Measurements from ENCODE around the gene ARL4D.
A peak's percentile ranks its signal among the peaks of the same experiment; 100 is the strongest.
"Not testable (repeated sequence)": the region's sequence is repeated elsewhere in the genome, so short reads cannot be mapped to it uniquely, and the experiment has no call there.

Gene ARL4D

GRCh38 chr17:43396491-43397060 is 2.2 kb upstream of the ARL4D start:
- DNase-seq = no peak

- DNase-seq = no peak
These were observed 1.1 kb downstream of the ARL4D start for GRCh38 chr17:43399839-43400328.

- peak; percentile 70 for DNase-seq
These were observed 2.3 kb downstream of the ARL4D start for GRCh38 chr17:43400943-43401717.

DNA sequence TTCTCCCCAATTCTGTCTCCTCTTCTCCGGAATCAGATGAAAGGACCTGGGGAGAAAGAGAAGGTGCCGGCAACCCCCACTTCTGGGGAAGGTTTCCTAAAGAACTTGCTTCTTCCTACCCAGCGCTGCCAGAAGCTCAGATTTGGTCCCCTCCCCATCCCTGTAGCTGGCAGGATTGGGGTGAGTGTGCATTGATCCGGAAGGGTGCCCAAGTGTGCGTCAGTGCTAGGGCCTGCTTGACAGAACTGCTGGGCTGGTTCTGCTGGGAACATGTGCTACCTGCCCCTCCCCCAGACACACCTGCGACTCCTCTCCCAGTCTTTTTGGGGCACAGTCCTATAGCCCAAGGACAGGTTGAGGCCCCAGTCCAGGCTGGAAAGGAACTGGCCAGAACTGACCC is 3.3 kb downstream of the ARL4D start:
- DNase-seq = no peak

- DNase-seq = no peak
These were observed 3.8 kb downstream of the ARL4D start for GRCh38 chr17:43402567-43402966.

- DNase-seq = no peak
These were observed 5.1 kb downstream of the ARL4D start for GRCh38 chr17:43403846-43404245.

DNA sequence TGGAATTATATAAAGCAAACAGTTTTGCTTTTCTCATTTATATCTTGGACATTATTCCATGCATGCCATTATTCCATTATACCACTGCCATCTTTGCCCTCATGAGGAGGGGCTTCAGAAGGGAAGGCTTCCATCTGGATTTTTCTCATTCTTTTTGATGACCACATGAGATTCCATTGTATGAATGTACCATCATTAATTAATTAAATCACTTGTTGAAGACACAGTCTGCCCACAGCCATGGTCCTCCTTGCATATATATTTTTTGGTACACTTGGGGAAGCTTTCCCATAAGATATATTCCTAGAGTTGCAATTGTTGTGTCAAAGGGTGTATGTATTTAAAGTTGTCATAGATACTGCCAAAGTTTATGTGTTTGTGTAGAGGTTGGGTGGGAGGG is 7.1 kb downstream of the ARL4D start:
- DNase-seq = peak; percentile 69

DNA sequence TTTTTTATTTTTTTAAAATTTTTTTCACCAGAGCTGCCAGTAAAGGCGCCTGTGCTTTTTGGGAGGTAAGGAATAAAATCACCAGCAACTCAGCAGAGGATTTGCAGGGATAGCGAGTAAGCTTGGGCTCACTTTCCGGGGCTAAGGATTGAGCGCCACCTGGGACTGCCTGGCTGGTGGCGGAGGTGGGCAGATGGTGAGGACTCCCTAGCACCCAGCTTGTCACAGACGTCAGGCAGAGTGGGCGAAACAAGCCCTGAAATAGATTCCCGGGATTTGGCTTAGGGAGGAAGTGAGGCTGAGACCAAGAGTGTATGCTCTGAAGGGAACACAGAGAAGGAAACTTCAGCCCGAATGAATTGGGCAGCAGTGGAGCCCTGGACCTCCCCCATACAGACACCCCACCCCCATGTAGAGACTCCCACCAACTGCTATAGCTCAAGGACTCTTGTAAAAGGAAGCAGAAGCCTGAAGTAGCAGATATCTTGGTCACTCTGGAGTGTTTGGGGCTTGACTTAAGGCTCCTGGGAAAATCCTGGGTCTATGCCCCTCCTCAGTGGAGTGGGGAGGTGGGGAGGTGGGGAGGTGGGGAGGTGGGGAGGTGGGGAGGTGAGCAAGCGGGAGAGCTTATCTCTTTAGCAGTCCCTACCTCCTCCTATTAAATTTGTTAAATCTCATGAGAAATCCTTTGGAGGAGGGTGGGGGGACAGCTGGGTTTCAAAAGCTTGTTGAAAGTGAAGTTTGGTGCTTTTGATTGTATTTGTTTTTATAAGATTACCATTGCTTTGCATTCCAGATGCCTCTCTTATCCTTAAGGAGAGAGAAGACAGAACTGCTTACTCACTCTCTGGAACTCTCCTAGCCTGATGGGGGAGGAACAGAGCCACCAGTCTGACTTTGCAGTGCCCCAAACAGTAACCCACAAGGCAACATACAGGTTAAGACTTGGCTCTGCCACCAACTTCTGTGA is 8.2 kb downstream of the ARL4D start:
- peak; percentile 77 for DNase-seq

DNA sequence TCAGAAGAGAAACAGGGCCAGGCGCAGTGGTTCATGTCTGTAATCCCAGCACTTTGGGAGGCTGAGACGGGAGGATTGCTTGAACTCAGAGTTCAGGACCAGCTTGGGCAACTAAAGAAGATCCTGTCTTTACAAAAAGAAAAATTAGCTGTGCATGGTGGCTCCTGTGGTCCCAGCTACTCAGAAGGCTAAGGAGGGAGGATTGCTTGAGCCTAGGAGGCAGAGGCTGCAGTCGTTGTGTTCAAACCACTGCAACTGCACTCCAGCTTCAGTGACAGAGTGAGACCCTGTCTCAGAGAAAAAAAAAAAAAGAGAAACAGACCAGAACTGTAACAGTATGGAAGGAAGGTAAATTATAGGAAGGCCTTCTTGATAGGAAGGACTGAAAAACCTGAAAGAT is 10.3 kb downstream of the ARL4D start:
- no peak for DNase-seq

DNA sequence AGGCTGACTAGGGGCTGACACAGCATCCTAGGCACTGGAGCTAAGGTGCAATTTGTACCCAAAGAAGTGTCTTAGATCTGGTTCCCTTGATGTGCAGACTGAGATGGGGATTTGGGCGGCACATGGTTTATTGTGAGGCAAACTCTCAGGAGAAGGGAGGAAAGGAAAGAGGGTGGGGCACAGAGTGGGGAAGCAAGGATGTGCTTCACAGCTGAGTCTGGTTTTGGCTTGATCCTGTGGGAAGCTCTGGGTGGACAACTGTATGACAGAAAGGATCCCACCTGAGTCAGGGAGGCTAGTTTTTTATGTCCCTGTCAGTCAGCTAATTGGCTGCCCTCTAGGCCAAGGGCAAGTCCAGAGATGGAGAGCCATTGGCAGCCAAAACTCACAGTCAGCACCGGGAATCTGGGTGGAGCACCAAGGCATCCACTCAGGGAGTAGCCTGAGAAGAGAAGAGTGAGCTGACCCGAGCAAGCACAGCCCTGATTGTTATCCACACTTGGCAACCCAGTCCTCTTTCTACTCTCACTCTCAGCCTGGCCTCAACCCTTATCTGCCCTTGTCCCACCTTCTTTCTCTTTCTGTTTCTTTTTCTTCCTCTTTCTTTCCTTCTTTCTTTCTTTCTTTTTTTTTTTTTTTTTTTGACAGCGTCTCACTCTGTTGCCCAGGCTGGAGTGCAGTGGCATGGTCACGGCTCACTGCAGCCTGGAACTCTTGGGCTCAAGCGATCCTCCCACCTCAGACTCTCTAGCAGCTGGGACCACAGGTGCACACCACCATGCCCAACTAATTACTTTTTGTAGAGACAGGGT is 12.0 kb downstream of the ARL4D start:
- no peak for DNase-seq

DNA sequence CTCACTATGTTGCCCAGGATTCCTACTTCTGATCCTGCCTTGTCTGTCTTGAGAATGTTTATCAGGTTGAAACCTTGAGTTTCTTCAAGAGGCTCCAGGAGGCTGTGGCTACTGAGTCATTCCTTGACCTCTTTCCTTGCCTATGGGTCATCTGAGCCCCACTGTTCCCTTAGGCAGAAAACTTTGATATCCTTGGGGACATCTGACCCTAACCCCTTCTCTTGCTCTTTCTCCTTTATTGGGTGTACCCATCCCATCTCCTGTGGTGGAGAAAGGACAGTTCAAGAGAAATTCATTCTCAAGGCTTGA is 12.5 kb downstream of the ARL4D start:
- no peak for DNase-seq

DNA sequence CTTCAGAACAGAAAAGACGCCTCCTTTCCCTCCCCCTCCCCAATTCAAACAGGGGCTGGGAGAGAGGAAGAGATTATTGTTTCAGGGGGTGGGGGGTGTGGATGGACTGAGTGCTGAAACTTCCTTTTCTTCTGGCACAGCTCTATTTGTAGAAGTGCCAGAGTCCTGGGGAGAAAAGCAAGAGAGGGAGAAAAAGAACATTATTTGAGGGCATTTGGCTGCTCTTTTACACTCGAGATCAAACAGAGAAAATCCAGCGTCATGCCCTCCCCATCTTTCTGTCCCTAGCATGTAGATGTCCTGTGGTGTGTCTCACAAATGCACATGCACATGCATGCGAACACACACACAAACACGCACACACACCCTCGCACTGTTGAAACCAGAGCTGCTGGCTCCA is 13.0 kb downstream of the ARL4D start:
- DNase-seq = no peak

- no peak for DNase-seq
These were observed 13.4 kb downstream of the ARL4D start for GRCh38 chr17:43412166-43412565.

GRCh38 chr17:43416998-43417890 is 18.5 kb downstream of the ARL4D start:
- peak; percentile 45 for DNase-seq

- DNase-seq = peak; percentile 93
These were observed 19.9 kb downstream of the ARL4D start for GRCh38 chr17:43418441-43419374.

GRCh38 chr17:43419375-43419882 is 20.6 kb downstream of the ARL4D start:
- DNase-seq = not testable (repeated sequence)

GRCh38 chr17:43423777-43424455 is 25.1 kb downstream of the ARL4D start:
- no peak for DNase-seq

DNA sequence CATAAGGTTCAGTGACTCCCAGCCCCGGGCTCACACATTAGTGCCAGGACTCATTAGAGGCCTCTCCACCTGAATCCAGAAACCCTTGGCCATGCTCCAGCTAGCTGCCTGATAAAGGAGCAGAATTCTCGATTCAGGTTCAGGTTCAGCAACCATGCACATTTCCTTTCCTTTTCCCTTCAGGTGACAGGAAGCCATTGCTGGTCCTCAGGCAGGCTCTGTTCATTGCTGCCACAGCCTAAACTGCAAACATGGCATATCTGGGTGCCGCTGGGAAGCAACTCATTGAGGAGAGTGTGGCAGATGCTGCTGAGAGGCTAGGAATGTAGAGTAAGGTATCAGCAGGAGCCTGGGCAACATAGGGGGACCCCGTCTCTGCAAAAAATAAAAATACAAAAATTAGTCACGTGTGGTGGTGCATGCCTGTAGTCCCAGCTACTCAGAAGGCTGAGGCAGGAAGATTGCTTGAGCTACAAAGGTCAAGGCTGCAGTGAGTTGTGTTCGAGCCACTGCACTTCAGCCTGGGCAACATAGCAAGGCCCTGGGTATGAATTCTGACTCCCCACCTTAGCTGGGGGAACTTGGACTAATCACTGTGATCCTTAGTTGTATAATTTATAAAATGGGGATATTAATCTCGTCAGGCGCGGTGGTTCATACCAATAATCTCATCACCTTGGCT is 28.7 kb downstream of the ARL4D start:
- DNase-seq = no peak

- DNase-seq = no peak
These were observed 29.7 kb downstream of the ARL4D start for GRCh38 chr17:43428524-43428923.

All from fibroblast of skin of right quadriceps (primary cell).